NCI-H2227 treated with DMSO at 0.1 percent for 48 hours (cell line): ENCODE measurements around the gene EML6.
A peak's percentile ranks its signal among the peaks of the same experiment; 100 is the strongest.

ENCODE experiments used
- DNase-seq: peaks from one replicate; lab custom pipeline; 2025; lab: John Stamatoyannopoulos, UW

EML6 gene

GRCh38 chr2:55003706-55004639 is 280.5 kb downstream of the EML6 start:
- no peak for DNase-seq

DNA sequence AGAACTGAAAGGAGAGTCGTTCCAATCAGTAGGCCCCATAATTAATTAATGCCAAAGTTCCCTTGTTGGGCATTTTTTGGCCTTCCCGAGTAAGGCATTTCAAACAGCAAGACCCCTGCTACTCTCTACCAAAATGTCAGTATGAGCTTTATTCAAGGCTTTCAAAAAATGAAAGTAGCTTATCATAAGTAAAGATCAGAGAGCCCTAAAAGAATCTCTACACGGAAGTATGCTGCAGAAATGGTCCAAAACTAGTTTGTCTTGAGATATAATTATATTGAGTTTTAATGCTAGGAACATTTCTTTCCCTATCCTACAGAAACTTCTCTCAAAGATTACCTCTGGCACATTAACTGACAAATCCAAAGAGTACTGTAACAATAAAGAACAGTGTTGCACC is 282.8 kb downstream of the EML6 start:
- DNase-seq, result no peak

GRCh38 chr2:55009277-55010060 is 286.0 kb downstream of the EML6 start:
- no peak for DNase-seq

DNA sequence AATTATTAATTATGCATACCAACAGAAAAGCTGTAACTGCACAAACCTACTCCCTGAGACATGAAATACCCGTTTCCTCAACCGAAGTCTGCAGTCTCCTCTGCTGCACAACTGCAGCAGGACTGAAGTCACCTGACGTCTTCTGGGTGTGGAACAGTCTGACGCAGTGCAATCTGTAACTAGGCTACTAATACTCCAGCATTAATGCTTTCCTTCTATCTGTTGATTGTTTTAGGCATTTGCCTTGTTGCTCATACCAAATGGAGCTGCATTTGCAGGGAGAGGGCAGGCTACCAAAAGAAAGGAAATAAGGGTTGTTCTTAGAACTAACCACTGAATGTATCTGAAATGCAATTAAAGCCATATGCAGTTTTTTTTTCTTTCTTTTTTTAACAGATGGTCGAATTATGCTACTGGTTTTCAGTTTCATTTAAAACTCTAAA is 286.7 kb downstream of the EML6 start:
- peak; percentile 26 for DNase-seq

DNA sequence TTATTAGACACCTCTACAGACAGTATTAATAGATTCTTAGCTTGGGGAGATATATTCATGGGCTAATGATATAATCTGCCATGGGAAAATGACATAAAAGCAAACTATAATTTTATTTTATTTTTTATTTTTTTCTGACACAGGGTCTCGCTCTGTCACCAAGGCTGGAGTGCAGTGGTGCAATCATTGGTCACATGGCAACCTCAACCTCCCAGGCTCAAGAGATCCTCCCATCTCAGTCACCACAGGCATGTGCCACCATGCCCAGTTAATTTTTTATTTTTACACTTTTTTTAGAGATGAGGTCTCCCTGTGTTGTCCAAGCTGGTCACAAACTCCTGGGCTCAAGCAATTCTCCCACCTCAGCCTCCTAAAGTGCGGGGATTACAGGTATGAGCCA is 287.5 kb downstream of the EML6 start:
- DNase-seq, result no peak

DNA sequence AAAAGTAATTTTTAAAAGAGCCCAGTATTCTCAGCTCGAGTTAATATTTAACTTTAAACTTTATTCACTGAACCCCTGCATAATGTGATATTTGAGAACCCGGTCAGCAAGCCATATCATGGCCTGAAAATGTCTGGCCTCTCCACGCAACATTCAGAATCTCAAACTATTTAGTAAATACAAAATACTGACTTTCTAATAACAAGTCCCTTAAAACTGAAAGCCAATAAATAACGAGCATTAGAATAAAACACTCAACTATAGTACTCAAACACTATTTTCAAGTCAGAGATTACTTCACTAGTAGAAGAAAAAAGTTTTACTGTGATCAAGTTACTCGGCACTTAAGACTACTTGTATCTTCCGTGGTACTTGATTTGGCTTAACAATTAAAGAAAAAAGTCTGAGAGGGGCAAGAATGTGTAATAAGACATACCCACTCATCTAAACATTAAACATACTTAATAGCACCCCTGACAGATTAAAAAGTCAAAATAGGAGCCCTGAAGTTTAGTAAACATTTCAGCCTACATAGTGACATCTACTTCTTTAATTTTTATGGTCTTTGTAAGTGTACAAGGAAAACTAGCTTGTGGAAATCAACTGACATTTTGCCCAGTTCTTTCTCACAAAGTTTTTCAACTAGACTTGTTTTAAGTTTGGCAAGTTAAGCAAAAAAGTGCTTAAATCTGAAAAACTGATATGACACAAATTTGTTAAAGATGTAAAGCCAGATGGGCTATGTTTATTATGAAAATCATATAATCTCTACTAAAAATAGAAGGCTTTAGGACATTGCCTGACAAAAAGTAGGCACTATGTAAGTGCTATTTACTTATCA is 288.6 kb downstream of the EML6 start:
- DNase-seq, result no peak

DNA sequence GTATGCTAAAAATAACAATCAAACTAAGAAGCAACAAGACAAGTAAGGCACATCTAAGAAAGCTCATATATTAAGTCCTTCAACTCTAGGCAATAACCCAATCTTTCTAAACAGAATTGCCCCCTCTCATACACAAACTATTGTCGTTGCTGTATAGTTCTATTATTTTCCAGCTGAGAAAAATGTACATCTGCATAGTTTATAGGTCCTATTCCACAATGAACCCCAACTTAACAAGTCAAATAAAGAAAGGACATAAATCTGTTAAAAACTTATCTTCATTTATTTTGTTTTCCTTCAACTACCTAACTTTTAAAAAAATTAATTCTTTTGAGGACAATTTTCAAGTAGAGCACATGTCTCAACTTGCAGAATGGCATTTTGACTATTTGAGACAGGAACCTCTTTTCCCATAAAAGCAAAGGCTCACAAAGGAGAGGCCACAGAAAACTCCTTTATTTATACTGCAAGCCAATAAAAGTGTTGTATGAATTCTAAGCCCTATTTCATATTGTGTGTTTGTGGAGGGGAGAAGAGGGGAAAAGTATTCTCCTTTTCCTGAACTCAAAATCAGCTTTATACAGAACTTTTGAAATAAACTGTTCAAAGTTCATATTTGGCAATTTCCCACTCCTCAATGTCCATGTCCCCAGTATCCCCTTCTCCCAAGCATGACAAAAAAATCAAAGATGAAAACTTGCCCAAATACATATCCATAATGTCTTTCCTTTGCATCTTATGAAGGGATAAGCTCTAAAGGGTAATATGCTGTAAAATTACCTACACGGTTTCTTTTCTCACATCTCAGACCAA is 289.4 kb downstream of the EML6 start:
- no peak for DNase-seq

DNA sequence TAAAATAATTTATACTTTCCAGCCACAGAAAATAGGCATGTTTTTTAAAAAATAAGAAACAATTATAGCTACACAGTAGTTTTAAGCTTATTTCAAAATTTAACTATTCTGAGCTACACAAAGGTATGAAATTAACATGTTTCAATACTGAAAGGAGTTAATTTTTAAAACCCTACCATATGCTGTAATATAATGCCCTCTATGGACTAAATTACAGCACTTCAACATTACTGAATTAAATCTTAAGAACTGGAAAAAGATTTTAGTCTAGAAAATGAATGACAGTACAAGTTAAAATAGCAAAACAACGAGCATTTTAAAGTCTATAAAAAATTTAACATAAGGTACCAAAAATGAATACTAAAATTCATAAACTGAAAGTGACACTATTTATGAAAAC is 290.5 kb downstream of the EML6 start:
- no peak for DNase-seq

DNA sequence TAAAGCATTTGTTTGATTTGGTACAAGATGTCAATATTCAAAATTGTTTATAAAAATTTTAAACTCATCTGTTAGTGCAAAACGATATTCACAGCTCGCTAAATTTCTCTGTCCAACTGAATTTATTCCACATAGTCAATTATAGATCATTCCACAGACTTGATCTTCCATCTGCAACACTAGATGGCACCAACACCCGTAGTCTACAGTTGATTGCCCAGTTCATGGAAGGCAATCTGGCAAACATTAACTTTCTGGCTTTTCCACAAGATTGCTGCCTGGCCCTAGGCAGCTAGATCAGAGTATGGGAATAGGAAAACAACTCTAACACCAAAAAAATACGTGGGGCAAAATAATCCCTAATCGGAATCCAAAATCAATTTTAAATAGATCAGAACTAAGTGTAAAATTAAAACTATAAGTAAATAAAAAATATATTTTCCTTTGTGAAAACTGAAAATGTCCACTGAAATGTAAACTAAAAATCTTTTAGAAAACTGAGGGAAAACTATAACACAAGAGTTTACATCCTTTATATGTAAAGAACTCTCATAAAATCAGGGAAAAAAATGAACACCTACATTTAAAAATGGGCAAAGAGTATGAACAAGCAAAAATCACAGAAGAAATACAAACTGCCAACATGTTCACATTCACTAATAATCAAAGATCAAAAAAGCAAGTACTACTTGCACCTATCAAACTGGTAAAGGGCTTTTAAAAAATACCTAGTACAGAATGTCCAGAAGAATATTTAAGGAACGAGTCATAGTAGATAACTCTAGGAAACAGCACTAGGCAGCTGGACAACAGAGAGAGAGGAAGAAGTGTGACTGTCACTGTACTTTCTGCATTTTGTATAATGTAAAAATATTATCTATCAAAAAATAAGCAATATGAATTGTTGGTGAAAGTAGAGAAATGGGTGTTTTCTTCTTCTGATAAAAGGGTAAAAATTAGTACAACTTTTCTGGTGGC is 291.8 kb downstream of the EML6 start:
- peak; percentile 51 for DNase-seq

- DNase-seq, result no peak
Measured at GRCh38 chr2:55017428-55017827, 294.0 kb downstream of the EML6 start.

DNA sequence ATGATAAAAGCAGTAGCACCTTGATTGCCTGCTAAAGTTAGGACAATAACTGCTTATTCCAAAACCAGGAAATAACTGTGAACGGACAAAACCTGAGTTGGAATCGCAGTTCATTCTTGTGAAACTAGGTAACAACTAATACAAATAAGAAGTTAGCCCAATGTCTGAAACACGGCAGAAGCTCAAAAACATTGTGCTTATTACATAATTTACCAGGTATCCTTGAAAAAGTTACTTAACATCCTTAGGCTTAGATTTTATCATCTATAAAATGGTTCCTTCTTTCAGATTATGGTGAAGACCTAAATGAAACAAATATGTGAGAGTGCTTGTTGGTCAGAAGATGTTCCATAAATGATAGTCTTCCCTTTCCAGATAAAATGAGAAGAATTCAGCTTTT is 294.4 kb downstream of the EML6 start:
- no peak for DNase-seq

GRCh38 chr2:55018619-55019018 is 295.2 kb downstream of the EML6 start:
- DNase-seq, result no peak

- no peak for DNase-seq
Measured at GRCh38 chr2:55019526-55020258, 296.2 kb downstream of the EML6 start.
